H9 (cell line): ENCODE data around the gene SYT9. TPM values are rescaled to one million over a fixed set of nuclear protein-coding genes. Genes with fewer than 3 reads are reported as not detected.

ENCODE experiments used
- DNase-seq: peaks from one replicate; pipeline ENCODE4 v3.0.0-alpha.2; 2017
- H2AFZ ChIP-seq: one replicate; pipeline ENCODE4 v1.6.1; 2013; ENCODE audit warnings: mild to moderate bottlenecking, low read length, control low read depth, moderate library complexity
- H2AK5ac ChIP-seq: 2 replicates; pipeline ENCODE4 v1.6.1; 2013; ENCODE audit warnings: low read length, control low read depth, mixed read lengths; ENCODE audit not compliant: insufficient read length
- H2BK120ac ChIP-seq: one replicate; pipeline ENCODE4 v1.6.1; 2013; ENCODE audit warnings: low read depth, mild to moderate bottlenecking, low read length, control low read depth, inconsistent platforms; ENCODE audit not compliant: poor library complexity, severe bottlenecking
- H2BK12ac ChIP-seq: 2 replicates; pipeline ENCODE4 v1.6.1; 2013; ENCODE audit warnings: low read length, control low read depth, mixed read lengths, low read depth; ENCODE audit not compliant: insufficient read length
- H2BK15ac ChIP-seq: 2 replicates; pipeline ENCODE4 v1.6.1; 2013; ENCODE audit warnings: low read depth, low read length, control low read depth
- H2BK20ac ChIP-seq: one replicate; pipeline ENCODE4 v1.6.1; 2013; ENCODE audit warnings: low read depth, mild to moderate bottlenecking, low read length, control low read depth, inconsistent platforms; ENCODE audit not compliant: poor library complexity, severe bottlenecking
- H2BK5ac ChIP-seq: 2 replicates; pipeline ENCODE4 v1.6.1; 2013; ENCODE audit warnings: low read length, control low read depth, mixed read lengths; ENCODE audit not compliant: insufficient read length
- H3K14ac ChIP-seq: 2 replicates; pipeline ENCODE4 v1.6.1; 2013; ENCODE audit warnings: low read length, control low read depth; ENCODE audit not compliant: insufficient read depth
- H3K18ac ChIP-seq: 2 replicates; pipeline ENCODE4 v1.6.1; 2013; ENCODE audit warnings: low read depth, mild to moderate bottlenecking, mixed read lengths, low read length, control low read depth; ENCODE audit not compliant: insufficient read length
- H3K23ac ChIP-seq: 2 replicates; pipeline ENCODE4 v1.6.1; 2013; ENCODE audit warnings: low read length, control low read depth, mixed read lengths, low read depth; ENCODE audit not compliant: insufficient read length
- H3K23me2 ChIP-seq: 2 replicates; pipeline ENCODE4 v1.6.1; 2013; ENCODE audit warnings: low read depth, mild to moderate bottlenecking, mixed read lengths, low read length, control low read depth; ENCODE audit not compliant: insufficient read length, poor library complexity, severe bottlenecking
- H3K27ac ChIP-seq: 2 replicates; pipeline ENCODE4 v1.5.1; 2013; ENCODE audit warnings: low read length, control low read depth, mixed read lengths, low read depth; ENCODE audit not compliant: insufficient read length
- H3K27me3 ChIP-seq: 2 replicates; pipeline ENCODE4 v1.6.1; 2013; ENCODE audit warnings: low read length, control low read depth, inconsistent platforms; ENCODE audit not compliant: insufficient read depth
- H3K4ac ChIP-seq: 2 replicates; pipeline ENCODE4 v1.6.1; 2013; ENCODE audit warnings: low read depth, mild to moderate bottlenecking, control low read depth, inconsistent platforms, low read length, moderate library complexity
- H3K4me1 ChIP-seq: 2 replicates; pipeline ENCODE4 v1.6.1; 2013; ENCODE audit warnings: low read length, control low read depth, inconsistent platforms; ENCODE audit not compliant: insufficient read depth
- H3K4me2 ChIP-seq: 2 replicates; pipeline ENCODE4 v1.6.1; 2013; ENCODE audit warnings: low read length, control low read depth, mixed read lengths; ENCODE audit not compliant: insufficient read length, insufficient read depth
- H3K56ac ChIP-seq: 2 replicates; pipeline ENCODE4 v1.6.1; 2013; ENCODE audit warnings: low read depth, mild to moderate bottlenecking, mixed read lengths, low read length, control low read depth; ENCODE audit not compliant: insufficient read length
- H3K79me1 ChIP-seq: 2 replicates; pipeline ENCODE4 v1.6.1; 2013; ENCODE audit warnings: low read depth, mild to moderate bottlenecking, moderate library complexity, low read length, control low read depth, inconsistent platforms; ENCODE audit not compliant: insufficient read depth, poor library complexity, severe bottlenecking
- H3K79me2 ChIP-seq: 2 replicates; pipeline ENCODE4 v1.6.1; 2013; ENCODE audit warnings: low read length, control low read depth, inconsistent platforms; ENCODE audit not compliant: insufficient read depth
- H3K9ac ChIP-seq: 2 replicates; pipeline ENCODE4 v1.6.1; 2013; ENCODE audit warnings: low read length, control low read depth, mixed read lengths; ENCODE audit not compliant: insufficient read length; ENCODE audit errors: extremely low read depth
- H3K9me3 ChIP-seq: one replicate; pipeline ENCODE4 v1.6.1; 2013; ENCODE audit warnings: low read depth, low read length, inconsistent platforms; ENCODE audit not compliant: control insufficient read depth
- H3T11ph ChIP-seq: one replicate; pipeline ENCODE4 v1.6.1; 2013; ENCODE audit warnings: mild to moderate bottlenecking, low read length, control low read depth, inconsistent platforms
- H4K20me1 ChIP-seq: one replicate; pipeline ENCODE4 v1.6.1; 2013; ENCODE audit not compliant: control insufficient read depth, insufficient read length, insufficient read depth
- H4K5ac ChIP-seq: 2 replicates; pipeline ENCODE4 v1.6.1; 2013; ENCODE audit warnings: low read depth, mild to moderate bottlenecking, mixed read lengths, low read length, control low read depth; ENCODE audit not compliant: insufficient read length
- H4K8ac ChIP-seq: replicated peaks from 2 replicates; pipeline ENCODE4 v1.6.1; 2013; ENCODE audit warnings: low read length, control low read depth, mixed read lengths, low read depth; ENCODE audit not compliant: insufficient read length
- H4K91ac ChIP-seq: 2 replicates; pipeline ENCODE4 v1.6.1; 2013; ENCODE audit warnings: low read depth, mild to moderate bottlenecking, moderate library complexity, mixed read lengths, low read length, control low read depth; ENCODE audit not compliant: insufficient read length
- H3K27ac Mint-ChIP-seq, 3 experiments: 2 replicates in 2 of 3; 3 replicates in 1 of 3; pipeline ENCODE4 v1.8.0; 2020 to 2021; ENCODE audit warnings: mixed read lengths in 3 of 3, mild to moderate bottlenecking in 1 of 3, moderate library complexity in 1 of 3
- H3K27me3 Mint-ChIP-seq: 2 replicates; pipeline ENCODE4 v1.8.0; 2021; ENCODE audit warnings: low read depth, mild to moderate bottlenecking, moderate library complexity, mixed read lengths
- H3K36me3 Mint-ChIP-seq, 3 experiments: 2 replicates in 2 of 3; 3 replicates in 1 of 3; pipeline ENCODE4 v1.8.0; 2020 to 2021; ENCODE audit warnings: low read depth in 3 of 3, mixed read lengths in 3 of 3; ENCODE audit not compliant: insufficient read depth in 1 of 3
- H3K4me1 Mint-ChIP-seq, 2 experiments: 2 replicates each; pipeline ENCODE4 v1.8.0; 2020; ENCODE audit warnings: mixed read lengths in 2 of 2
- H3K4me3 Mint-ChIP-seq, 2 experiments: 2 replicates in 1 of 2; 3 replicates in 1 of 2; pipeline ENCODE4 v1.8.0; 2020 to 2021; ENCODE audit warnings: mild to moderate bottlenecking in 2 of 2, mixed read lengths in 2 of 2, moderate library complexity in 1 of 2
- H3K9me3 Mint-ChIP-seq, 2 experiments: 2 replicates in 1 of 2; 3 replicates in 1 of 2; pipeline ENCODE4 v1.8.0; 2020; ENCODE audit warnings: mild to moderate bottlenecking in 2 of 2, mixed read lengths in 2 of 2, moderate library complexity in 1 of 2
- WGBS: extraction: QIAGEN DNeasy Blood & Tissue Kit; methylation state at CpG from one replicate; pipeline ENCODE4 v1.1.7; 2013; ENCODE audit warnings: missing lambda C conversion rate, low lambda C conversion rate, mixed read lengths; ENCODE audit not compliant: insufficient read length; ENCODE audit errors: extremely low coverage; 5-methylcytosine and 5-hydroxymethylcytosine counted together
- total RNA-seq: library from RNA; stranded (reverse); gene quantifications from 2 replicates; pipeline ENCODE4 v1.2.1, GENCODE V29; 2021
- TF ChIP-seq, protein P1 (sequence below): fragments of 200-600 bp; sonication (generic); conservative IDR thresholded peaks from 3 replicates; pipeline ENCODE4 v1.8.0; 2021; ENCODE audit warnings: antibody characterized with exemption, mild to moderate bottlenecking

SYT9 gene
- total RNA-seq, 1 experiment from 2014 or later = 0.63 TPM

DNA sequence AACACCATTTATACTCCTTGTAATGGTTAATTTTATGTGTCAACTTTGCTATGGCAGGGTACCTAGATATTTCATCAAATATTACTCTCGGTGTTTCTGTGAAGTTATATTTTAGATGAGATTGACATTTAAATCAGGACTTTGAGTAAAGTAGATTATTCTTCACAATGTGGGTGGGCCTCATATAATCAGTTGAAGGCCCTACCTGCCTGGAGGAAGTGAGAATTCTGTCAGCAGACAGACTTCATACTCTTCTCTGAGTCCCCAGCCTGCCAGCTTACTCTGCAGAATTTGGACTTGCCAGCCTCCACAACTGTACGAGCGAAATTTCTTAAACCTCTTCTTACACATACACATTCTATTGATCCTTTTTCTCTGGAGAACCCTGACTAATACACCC is 49.3 kb upstream of the SYT9 start:
- no peak overlapping the region for H2AK5ac ChIP-seq
- no peak overlapping the region for H3K4ac ChIP-seq
- no peak overlapping the region for H4K5ac ChIP-seq
- H3K27me3 ChIP-seq = no peaks in the 10 kb centered on the region
- no peak overlapping the region for H3K27ac Mint-ChIP-seq
- H2AFZ ChIP-seq = no peak overlapping the region
- H3K27ac ChIP-seq = no peak overlapping the region
- no peak overlapping the region for H3T11ph ChIP-seq
- no peak overlapping the region for H4K91ac ChIP-seq
- no peaks in the 10 kb centered on the region; the same call in 1 of the 2 replicates for H3K27me3 Mint-ChIP-seq
- peaks cover 0 to 3% of the 10 kb centered on the region in 2 experiments; a peak in 1 of 5 replicates for H3K9me3 Mint-ChIP-seq
- no peaks in the 10 kb centered on the region for H4K20me1 ChIP-seq
- no peaks in the 10 kb centered on the region for H3K79me2 ChIP-seq
- no peak overlapping the region for H2BK20ac ChIP-seq
- no peaks in the 10 kb centered on the region for H3K9me3 ChIP-seq
- TF ChIP-seq, protein P1, sequence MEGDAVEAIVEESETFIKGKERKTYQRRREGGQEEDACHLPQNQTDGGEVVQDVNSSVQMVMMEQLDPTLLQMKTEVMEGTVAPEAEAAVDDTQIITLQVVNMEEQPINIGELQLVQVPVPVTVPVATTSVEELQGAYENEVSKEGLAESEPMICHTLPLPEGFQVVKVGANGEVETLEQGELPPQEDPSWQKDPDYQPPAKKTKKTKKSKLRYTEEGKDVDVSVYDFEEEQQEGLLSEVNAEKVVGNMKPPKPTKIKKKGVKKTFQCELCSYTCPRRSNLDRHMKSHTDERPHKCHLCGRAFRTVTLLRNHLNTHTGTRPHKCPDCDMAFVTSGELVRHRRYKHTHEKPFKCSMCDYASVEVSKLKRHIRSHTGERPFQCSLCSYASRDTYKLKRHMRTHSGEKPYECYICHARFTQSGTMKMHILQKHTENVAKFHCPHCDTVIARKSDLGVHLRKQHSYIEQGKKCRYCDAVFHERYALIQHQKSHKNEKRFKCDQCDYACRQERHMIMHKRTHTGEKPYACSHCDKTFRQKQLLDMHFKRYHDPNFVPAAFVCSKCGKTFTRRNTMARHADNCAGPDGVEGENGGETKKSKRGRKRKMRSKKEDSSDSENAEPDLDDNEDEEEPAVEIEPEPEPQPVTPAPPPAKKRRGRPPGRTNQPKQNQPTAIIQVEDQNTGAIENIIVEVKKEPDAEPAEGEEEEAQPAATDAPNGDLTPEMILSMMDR = no peak
- H3K14ac ChIP-seq = no peak overlapping the region
- H3K4me3 Mint-ChIP-seq = no peak overlapping the region
- H3K18ac ChIP-seq = no peak overlapping the region
- no peak overlapping the region for H2BK12ac ChIP-seq
- H3K23me2 ChIP-seq = no peaks in the 10 kb centered on the region
- DNase-seq = no peak
- no peak overlapping the region for H3K9ac ChIP-seq
- H3K4me1 ChIP-seq = no peaks in the 10 kb centered on the region
- H2BK5ac ChIP-seq = no peak overlapping the region
- WGBS = no CpG with 5 or more reads among the region's 3 CpGs
- H4K8ac ChIP-seq = no peak overlapping the region
- no peak overlapping the region for H2BK15ac ChIP-seq
- no peak overlapping the region for H3K23ac ChIP-seq
- H3K56ac ChIP-seq = no peak overlapping the region
- no peaks in the 10 kb centered on the region for H3K79me1 ChIP-seq
- no peak overlapping the region for H2BK120ac ChIP-seq
- no peak overlapping the region for H3K4me2 ChIP-seq
- H3K36me3 Mint-ChIP-seq = no peaks in the 10 kb centered on the region
- H3K4me1 Mint-ChIP-seq = peaks cover 0 to 3% of the 10 kb centered on the region in 2 experiments; a peak in 1 of 4 replicates
